BE2C (cell line): ENCODE results near the gene PRTFDC1.

ENCODE experiments used
- DNase-seq: peaks from one replicate; pipeline ENCODE4 v3.0.0-alpha.2; 2020
- H3K27me3 ChIP-seq: fragments of 250-450 bp; sonication (Bioruptor Pico); 2 replicates; pipeline ENCODE4 v1.5.1; 2020; ENCODE audit warnings: mild to moderate bottlenecking
- H3K36me3 ChIP-seq: fragments of 250-450 bp; sonication (Bioruptor Pico); 2 replicates; pipeline ENCODE4 v1.5.1; 2020; ENCODE audit warnings: mild to moderate bottlenecking
- H3K4me1 ChIP-seq: fragments of 250-450 bp; sonication (Bioruptor Pico); 2 replicates; pipeline ENCODE4 v1.5.1; 2020
- H3K4me3 ChIP-seq: 2 replicates; pipeline ENCODE4 v1.5.1; 2011; ENCODE audit warnings: low read depth, low read length
- H3K9me3 ChIP-seq: fragments of 250-450 bp; sonication (Bioruptor Pico); 2 replicates; pipeline ENCODE4 v1.5.1; 2020
- CTCF ChIP-seq: IDR thresholded peaks from 2 replicates; pipeline ENCODE4 v1.5.1; 2012; ENCODE audit warnings: mild to moderate bottlenecking, low read depth, low read length

Gene PRTFDC1

GRCh38 chr10:24894728-24895127 lies 57.7 kb downstream of the PRTFDC1 start:
- no peak for DNase-seq
- Histone ChIP-seq H3K9me3 (no peaks in the 10 kb centered on the region), H3K4me1 (peaks cover 6% of the 10 kb centered on the region; the same call in 1 of the 2 replicates), H3K27me3 (no peaks in the 10 kb centered on the region), H3K4me3 (no peak overlapping the region), H3K36me3 (no peaks in the 10 kb centered on the region)
- no peak for TF ChIP-seq CTCF

GRCh38 chr10:24894309-24894708 lies 58.1 kb downstream of the PRTFDC1 start:
- Histone ChIP-seq H3K27me3 (no peaks in the 10 kb centered on the region), H3K4me1 (peaks cover 6% of the 10 kb centered on the region; the same call in 1 of the 2 replicates), H3K4me3 (no peak overlapping the region), H3K36me3 (no peaks in the 10 kb centered on the region), H3K9me3 (no peaks in the 10 kb centered on the region)
- DNase-seq, result no peak
- TF ChIP-seq CTCF, result no peak

- Histone ChIP-seq H3K27me3 (no peaks in the 10 kb centered on the region), H3K4me3 (no peak overlapping the region), H3K4me1 (peaks cover 6% of the 10 kb centered on the region; the same call in 1 of the 2 replicates), H3K36me3 (no peaks in the 10 kb centered on the region), H3K9me3 (no peaks in the 10 kb centered on the region)
- TF ChIP-seq CTCF, result no peak
- no peak for DNase-seq
Measured at GRCh38 chr10:24893127-24893526, 59.3 kb downstream of the PRTFDC1 start.

- Histone ChIP-seq H3K4me3 (no peak overlapping the region), H3K4me1 (peaks cover 6% of the 10 kb centered on the region; the same call in 1 of the 2 replicates), H3K27me3 (no peaks in the 10 kb centered on the region), H3K9me3 (no peaks in the 10 kb centered on the region), H3K36me3 (no peaks in the 10 kb centered on the region)
- DNase-seq, result peak; percentile 10
- TF ChIP-seq CTCF, result no peak
Measured at GRCh38 chr10:24891823-24892222, 60.6 kb downstream of the PRTFDC1 start.

- Histone ChIP-seq H3K36me3 (no peaks in the 10 kb centered on the region), H3K27me3 (no peaks in the 10 kb centered on the region), H3K4me3 (no peak overlapping the region), H3K4me1 (peaks cover 6% of the 10 kb centered on the region; the same call in 1 of the 2 replicates), H3K9me3 (no peaks in the 10 kb centered on the region)
- no peak for TF ChIP-seq CTCF
- no peak for DNase-seq
Measured at GRCh38 chr10:24889639-24890038, 62.8 kb downstream of the PRTFDC1 start.

GRCh38 chr10:24887855-24888231 lies 64.6 kb downstream of the PRTFDC1 start:
- H3K27me3 ChIP-seq, result no peaks in the 10 kb centered on the region
- H3K4me3 ChIP-seq, result no peak overlapping the region
- DNase-seq, result no peak
- H3K9me3 ChIP-seq, result no peaks in the 10 kb centered on the region
- no peak for TF ChIP-seq CTCF
- no peaks in the 10 kb centered on the region for H3K36me3 ChIP-seq
- peaks cover 6% of the 10 kb centered on the region; the same call in 1 of the 2 replicates for H3K4me1 ChIP-seq
